PFSK-1 (cell line): Measurements from ENCODE around the gene NCOR1.

Source experiments
- FOXP2 ChIP-seq: optimal IDR thresholded peaks from 2 replicates; pipeline ENCODE3; 2011; ENCODE audit warnings: borderline replicate concordance, control low read depth, inconsistent platforms; ENCODE audit not compliant: insufficient read depth; ENCODE audit errors: extremely low read length, extremely low read depth
- POLR2AphosphoS5 ChIP-seq: IDR thresholded peaks from 2 replicates; pipeline ENCODE4 v1.6.1; 2012; ENCODE audit warnings: low read depth, mild to moderate bottlenecking, control low read depth, low read length, moderate library complexity
- SIN3A ChIP-seq: IDR thresholded peaks from 2 replicates; pipeline ENCODE4 v1.6.1; 2012; ENCODE audit warnings: mild to moderate bottlenecking, low read length, moderate library complexity, borderline replicate concordance; ENCODE audit not compliant: insufficient read depth
- TAF1 ChIP-seq: IDR thresholded peaks from 2 replicates; pipeline ENCODE4 v1.6.1; 2012; ENCODE audit warnings: low read length, control low read depth, borderline replicate concordance; ENCODE audit not compliant: insufficient read depth
- TF ChIP-seq, protein P1 (sequence below), 2 experiments: IDR thresholded peaks; 2 replicates each; pipeline versions ENCODE4 v1.6.1 to v1.8.0; 2011 to 2012; ENCODE audit warnings: low read depth in 2 of 2, low read length in 2 of 2, control low read depth in 1 of 2, inconsistent platforms in 1 of 2, mild to moderate bottlenecking in 1 of 2, moderate library complexity in 1 of 2; ENCODE audit not compliant: insufficient read depth in 1 of 2

DNA sequence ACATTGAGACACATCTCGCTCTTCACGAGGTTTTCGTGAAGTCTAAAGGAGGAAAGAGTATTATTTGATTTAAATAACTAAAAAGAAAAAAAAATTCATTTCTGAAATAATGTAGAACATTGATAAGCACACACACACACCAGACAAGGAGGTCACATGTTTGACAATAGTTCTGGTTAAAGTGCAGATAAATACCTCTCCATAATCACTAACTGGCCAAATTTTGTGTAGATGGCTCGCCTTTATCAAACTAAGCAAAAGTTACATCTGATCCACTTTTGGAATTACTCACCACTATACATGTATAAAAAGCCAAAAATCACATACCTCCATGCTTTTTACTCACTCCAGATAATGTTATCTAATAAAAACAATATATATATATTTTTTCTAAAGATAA lies 106.5 kb downstream of the NCOR1 start:
- TF ChIP-seq, protein P1, sequence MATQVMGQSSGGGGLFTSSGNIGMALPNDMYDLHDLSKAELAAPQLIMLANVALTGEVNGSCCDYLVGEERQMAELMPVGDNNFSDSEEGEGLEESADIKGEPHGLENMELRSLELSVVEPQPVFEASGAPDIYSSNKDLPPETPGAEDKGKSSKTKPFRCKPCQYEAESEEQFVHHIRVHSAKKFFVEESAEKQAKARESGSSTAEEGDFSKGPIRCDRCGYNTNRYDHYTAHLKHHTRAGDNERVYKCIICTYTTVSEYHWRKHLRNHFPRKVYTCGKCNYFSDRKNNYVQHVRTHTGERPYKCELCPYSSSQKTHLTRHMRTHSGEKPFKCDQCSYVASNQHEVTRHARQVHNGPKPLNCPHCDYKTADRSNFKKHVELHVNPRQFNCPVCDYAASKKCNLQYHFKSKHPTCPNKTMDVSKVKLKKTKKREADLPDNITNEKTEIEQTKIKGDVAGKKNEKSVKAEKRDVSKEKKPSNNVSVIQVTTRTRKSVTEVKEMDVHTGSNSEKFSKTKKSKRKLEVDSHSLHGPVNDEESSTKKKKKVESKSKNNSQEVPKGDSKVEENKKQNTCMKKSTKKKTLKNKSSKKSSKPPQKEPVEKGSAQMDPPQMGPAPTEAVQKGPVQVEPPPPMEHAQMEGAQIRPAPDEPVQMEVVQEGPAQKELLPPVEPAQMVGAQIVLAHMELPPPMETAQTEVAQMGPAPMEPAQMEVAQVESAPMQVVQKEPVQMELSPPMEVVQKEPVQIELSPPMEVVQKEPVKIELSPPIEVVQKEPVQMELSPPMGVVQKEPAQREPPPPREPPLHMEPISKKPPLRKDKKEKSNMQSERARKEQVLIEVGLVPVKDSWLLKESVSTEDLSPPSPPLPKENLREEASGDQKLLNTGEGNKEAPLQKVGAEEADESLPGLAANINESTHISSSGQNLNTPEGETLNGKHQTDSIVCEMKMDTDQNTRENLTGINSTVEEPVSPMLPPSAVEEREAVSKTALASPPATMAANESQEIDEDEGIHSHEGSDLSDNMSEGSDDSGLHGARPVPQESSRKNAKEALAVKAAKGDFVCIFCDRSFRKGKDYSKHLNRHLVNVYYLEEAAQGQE (IDR thresholded peaks at IDR 0.05; ENCODE audit: insufficient read depth in 1 of 2, low read depth in 2 of 2, low read length in 2 of 2), result no peak
- TF ChIP-seq TAF1, result no peak
- no peak for TF ChIP-seq POLR2AphosphoS5
- no peak for TF ChIP-seq SIN3A
- TF ChIP-seq FOXP2, result no peak
